Type B pancreatic cell (in vitro differentiated cells): ENCODE results near the gene RHBG. TPM values are rescaled to one million over a fixed set of nuclear protein-coding genes. Genes with fewer than 3 reads are reported as not detected.

Source experiments
- DNase-seq: peaks from one replicate; pipeline ENCODE4 v3.0.0; 2021; ENCODE audit warnings: mixed read lengths; ENCODE audit not compliant: unreplicated experiment; ENCODE audit errors: extremely low spot score
- H3K27ac Mint-ChIP-seq: 2 replicates; pipeline ENCODE4 v1.8.0; 2021; ENCODE audit warnings: mild to moderate bottlenecking, mixed read lengths
- H3K27me3 Mint-ChIP-seq: 2 replicates; pipeline ENCODE4 v1.8.0; 2021; ENCODE audit warnings: mixed read lengths
- H3K36me3 Mint-ChIP-seq: 2 replicates; pipeline ENCODE4 v1.8.0; 2021; ENCODE audit warnings: mixed read lengths
- H3K4me1 Mint-ChIP-seq: one replicate; pipeline ENCODE4 v1.8.0; 2021; ENCODE audit warnings: mixed read lengths; ENCODE audit not compliant: unreplicated experiment
- H3K4me3 Mint-ChIP-seq: 2 replicates; pipeline ENCODE4 v1.8.0; 2021; ENCODE audit warnings: mild to moderate bottlenecking, mixed read lengths
- H3K9me3 Mint-ChIP-seq: 2 replicates; pipeline ENCODE4 v1.8.0; 2021; ENCODE audit warnings: mixed read lengths
- CTCF ChIP-seq: fragments of 200-600 bp; sonication (generic); conservative IDR thresholded peaks from 2 replicates; pipeline ENCODE4 v1.5.0; 2021; ENCODE audit warnings: antibody characterized with exemption, mild to moderate bottlenecking
- total RNA-seq: library from RNA; stranded (reverse); gene quantifications from 2 replicates; pipeline ENCODE4 v1.2.1, GENCODE V29; 2021; ENCODE audit warnings: low replicate concordance

The RHBG gene
- total RNA-seq, 1 donor from 2014 or later = 0.17 TPM

DNA sequence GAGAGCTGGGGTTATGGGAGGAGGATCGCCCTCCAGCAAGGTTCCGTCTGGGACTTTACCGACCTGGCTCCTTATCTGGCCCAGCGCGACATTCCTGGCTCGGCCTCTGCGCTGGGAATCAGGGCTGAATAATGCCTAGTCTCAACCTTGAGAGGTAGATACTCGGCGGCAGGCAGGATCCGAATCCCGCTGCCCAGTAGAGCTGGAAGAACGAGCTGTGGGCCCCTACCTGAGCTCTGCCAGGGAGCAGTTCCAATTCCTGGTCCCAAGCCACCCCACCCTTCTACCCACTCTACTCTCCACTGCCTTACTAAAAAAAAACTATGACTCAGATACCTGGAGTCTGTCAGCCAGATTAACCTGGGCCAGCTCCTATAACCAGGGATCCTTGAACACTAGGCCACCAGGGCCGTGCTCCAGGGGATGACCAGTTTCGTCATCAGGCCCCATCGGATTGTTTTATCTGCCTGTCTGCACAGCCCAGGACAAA is 53.6 kb downstream of the RHBG start:
- no peak overlapping the region for H3K27ac Mint-ChIP-seq
- no peak overlapping the region for H3K4me3 Mint-ChIP-seq
- no peak for DNase-seq
- TF ChIP-seq CTCF = no peak
- H3K9me3 Mint-ChIP-seq = no peaks in the 10 kb centered on the region
- H3K27me3 Mint-ChIP-seq = peaks cover 98% of the 10 kb centered on the region
- H3K36me3 Mint-ChIP-seq = no peaks in the 10 kb centered on the region
- peaks cover 4% of the 10 kb centered on the region for H3K4me1 Mint-ChIP-seq

DNA sequence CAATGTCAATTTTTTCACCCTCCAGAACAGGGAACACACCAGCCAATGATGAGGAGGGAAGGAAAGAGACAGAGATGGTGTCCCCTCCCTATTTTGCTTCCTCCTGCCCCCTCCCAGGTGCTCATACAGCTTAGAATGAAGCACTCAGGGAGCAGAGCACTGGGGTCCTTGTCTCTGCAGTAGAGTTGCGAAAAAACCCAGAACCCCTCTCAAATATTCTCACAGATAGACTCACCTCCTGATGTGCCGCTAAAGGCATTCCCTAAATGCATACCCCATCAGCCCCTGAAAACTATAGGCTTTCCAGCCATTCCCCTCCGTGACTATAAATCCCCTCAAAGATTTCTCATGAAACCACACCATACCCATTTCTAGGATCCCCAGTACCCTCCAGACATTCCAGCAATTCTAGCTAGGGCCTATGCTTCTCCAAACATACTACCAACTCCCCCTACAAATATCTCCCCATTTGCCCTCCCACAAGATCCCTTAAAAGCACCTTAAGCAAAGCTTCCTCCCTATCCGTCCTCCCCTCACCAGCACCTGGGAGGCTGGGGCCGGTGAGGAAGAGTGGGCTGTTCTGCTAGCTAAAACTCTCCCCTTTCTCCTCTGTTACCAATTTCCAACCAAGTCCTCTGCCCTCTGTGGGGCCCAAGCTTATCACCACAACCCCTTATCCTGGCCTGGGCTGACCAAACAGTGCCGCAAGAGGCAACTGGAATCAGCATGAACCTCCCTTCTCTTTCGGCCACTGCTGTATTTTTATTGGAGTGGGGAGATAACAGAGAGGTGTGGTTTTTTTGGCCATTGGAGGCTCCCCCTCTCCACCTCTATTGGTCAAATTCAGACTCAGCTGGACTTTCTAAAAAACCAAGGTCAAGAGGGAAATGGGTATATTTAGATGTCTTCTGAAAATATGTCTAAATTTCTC is 54.7 kb downstream of the RHBG start:
- Mint-ChIP-seq H3K9me3 (no peaks in the 10 kb centered on the region), H3K4me3 (peak overlapping the region; percentile 44), H3K36me3 (no peaks in the 10 kb centered on the region), H3K4me1 (peaks cover 4% of the 10 kb centered on the region), H3K27me3 (peaks cover 98% of the 10 kb centered on the region), H3K27ac (no peak overlapping the region)
- TF ChIP-seq CTCF = no peak
- no peak for DNase-seq

DNA sequence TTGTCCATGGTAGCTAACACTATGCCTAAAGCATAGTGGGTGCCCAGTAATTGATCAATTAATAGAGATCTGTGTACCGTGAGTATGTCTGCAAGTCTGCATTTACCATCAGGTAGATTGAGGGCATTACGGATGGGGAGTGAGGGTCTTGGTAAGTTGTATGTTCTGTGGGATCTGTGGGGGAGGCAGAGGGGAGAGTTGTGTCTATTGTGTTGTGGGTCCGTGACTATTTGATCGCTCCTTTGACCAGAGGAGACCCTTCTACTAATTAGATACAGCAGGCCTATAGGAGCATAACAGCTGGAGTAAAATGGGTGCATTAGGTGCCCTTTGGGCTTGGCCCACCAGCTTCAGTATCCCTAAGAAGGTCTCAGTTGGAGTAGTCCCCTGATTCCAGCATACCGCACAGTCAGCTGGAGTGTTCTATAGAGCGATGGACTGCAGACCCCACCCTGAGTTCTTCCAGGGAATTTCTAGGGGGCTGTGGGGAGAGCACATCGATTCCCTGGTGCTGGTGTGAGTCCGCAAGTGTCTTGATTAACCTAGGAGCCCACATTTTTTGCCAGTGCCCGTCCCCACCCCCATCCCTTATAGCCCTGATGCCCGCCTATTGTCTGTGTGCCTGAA is 55.9 kb downstream of the RHBG start:
- no peak for TF ChIP-seq CTCF
- no peak for DNase-seq
- Mint-ChIP-seq H3K4me1 (peaks cover 4% of the 10 kb centered on the region), H3K27ac (no peak overlapping the region), H3K36me3 (no peaks in the 10 kb centered on the region), H3K27me3 (peaks cover 98% of the 10 kb centered on the region), H3K4me3 (no peak overlapping the region), H3K9me3 (no peaks in the 10 kb centered on the region)

DNA sequence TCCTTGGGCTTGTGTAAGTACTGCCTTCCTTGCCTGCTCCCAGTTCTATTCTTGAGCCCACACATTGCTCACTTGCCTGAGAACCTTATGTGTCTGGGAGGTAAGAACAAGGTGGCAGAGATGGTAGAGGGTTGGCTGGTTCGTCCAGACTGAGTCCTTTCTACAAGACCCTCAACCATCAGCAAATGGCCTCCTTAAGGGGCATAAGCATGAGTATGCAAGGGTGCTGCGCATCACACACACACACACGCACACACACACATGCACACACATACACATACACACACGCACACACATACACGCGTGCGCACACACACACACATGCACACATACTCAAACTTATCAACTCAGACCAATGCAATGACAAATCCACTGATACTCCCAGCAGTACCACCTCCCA is 56.9 kb downstream of the RHBG start:
- Mint-ChIP-seq H3K27ac (no peak overlapping the region), H3K27me3 (peaks cover 98% of the 10 kb centered on the region), H3K9me3 (no peaks in the 10 kb centered on the region), H3K4me3 (no peak overlapping the region), H3K4me1 (peaks cover 4% of the 10 kb centered on the region), H3K36me3 (no peaks in the 10 kb centered on the region)
- TF ChIP-seq CTCF = no peak
- DNase-seq = no peak

DNA sequence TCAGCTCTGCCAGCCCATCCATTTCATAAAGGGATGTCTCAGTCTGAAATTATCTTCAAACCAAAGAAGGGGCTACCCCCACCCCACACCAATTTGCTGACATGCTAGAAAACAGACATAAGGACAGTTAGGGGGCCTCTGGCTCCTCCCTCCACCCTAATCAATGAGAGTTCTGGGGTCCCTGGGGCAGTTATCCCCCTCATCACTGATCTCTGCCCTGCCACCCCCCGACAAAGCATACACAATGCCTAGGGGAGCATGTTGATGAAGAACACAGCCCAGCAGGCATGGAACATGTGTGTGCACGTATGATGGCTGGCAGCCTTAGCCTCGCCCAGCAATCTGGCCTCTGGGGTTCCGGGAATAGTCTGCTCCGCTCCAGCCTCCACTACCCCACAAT is 58.9 kb downstream of the RHBG start:
- Mint-ChIP-seq H3K27ac (no peak overlapping the region), H3K36me3 (no peaks in the 10 kb centered on the region), H3K27me3 (peaks cover 100% of the 10 kb centered on the region), H3K4me3 (no peak overlapping the region), H3K9me3 (no peaks in the 10 kb centered on the region), H3K4me1 (no peaks in the 10 kb centered on the region)
- DNase-seq = no peak
- TF ChIP-seq CTCF = no peak
